Eye (tissue), 1 donor: ENCODE measurements around the gene GGTLC3.
"Not testable (repeated sequence)": the region's sequence is repeated elsewhere in the genome, so short reads cannot be mapped to it uniquely, and the experiment has no call there.

Experiments used
- DNase-seq: peaks from one replicate; pipeline ENCODE4 v3.0.0-alpha.2; 2015

The GGTLC3 gene

GRCh38 chr22:18512378-18512777 lies 5.6 kb downstream of the GGTLC3 start:
- DNase-seq, result not testable (repeated sequence)

GRCh38 chr22:18511327-18511726 lies 6.6 kb downstream of the GGTLC3 start:
- DNase-seq, result not testable (repeated sequence)

DNA sequence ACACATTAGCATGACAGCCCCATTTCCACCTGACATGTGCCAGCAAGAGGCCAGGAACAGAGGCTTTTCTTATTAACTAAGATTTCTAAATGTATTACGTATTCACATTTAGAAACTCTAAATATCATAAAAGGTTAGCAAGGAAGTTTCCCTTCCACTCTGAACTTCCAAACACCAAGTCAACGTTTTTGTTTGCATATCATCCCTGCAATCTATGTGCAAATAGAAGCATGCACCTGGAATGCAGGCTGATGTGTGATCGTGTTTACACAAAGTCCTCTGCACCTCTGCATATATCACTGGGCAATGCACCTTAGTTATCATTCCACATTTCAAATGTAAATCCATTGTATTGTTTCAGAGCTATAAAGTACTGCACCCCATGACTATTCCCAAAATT lies 21.7 kb downstream of the GGTLC3 start:
- not testable (repeated sequence) for DNase-seq
